HG02943 (cell line): ENCODE measurements around the gene C19orf81.

ENCODE experiments used
- ATAC-seq: cut with Tn5 transposase; IDR thresholded peaks from one replicate; pipeline ENCODE4 v1.9.1; 2021; ENCODE audit warnings: mild to moderate bottlenecking, low read depth, moderate library complexity; ENCODE audit not compliant: unreplicated experiment

C19orf81 gene

GRCh38 chr19:50676625-50677197, 27.5 kb downstream of the C19orf81 start:
- ATAC-seq: no peak

GRCh38 chr19:50677636-50678035, 28.4 kb downstream of the C19orf81 start:
- no peak for ATAC-seq

GRCh38 chr19:50678323-50678722, 29.1 kb downstream of the C19orf81 start:
- no peak for ATAC-seq

- ATAC-seq: no peak
These were observed 30.2 kb downstream of the C19orf81 start for GRCh38 chr19:50679177-50680125.

- no peak for ATAC-seq
These were observed 37.2 kb downstream of the C19orf81 start for GRCh38 chr19:50686310-50687032.

GRCh38 chr19:50688766-50689165, 39.5 kb downstream of the C19orf81 start:
- ATAC-seq: no peak

- no peak for ATAC-seq
These were observed 41.2 kb downstream of the C19orf81 start for GRCh38 chr19:50690439-50690838.

GRCh38 chr19:50693064-50693975, 44.1 kb downstream of the C19orf81 start:
- no peak for ATAC-seq

- no peak for ATAC-seq
These were observed 45.5 kb downstream of the C19orf81 start for GRCh38 chr19:50694815-50695145.

- no peak for ATAC-seq
These were observed 46.2 kb downstream of the C19orf81 start for GRCh38 chr19:50695251-50696093.

- no peak for ATAC-seq
These were observed 46.8 kb downstream of the C19orf81 start for GRCh38 chr19:50696094-50696483.

- no peak for ATAC-seq
These were observed 48.3 kb downstream of the C19orf81 start for GRCh38 chr19:50697414-50698124.

GRCh38 chr19:50701367-50701985, 52.2 kb downstream of the C19orf81 start:
- ATAC-seq: no peak

GRCh38 chr19:50702158-50702870, 53.1 kb downstream of the C19orf81 start:
- no peak for ATAC-seq

GRCh38 chr19:50702871-50703829, 53.9 kb downstream of the C19orf81 start:
- ATAC-seq: no peak

- no peak for ATAC-seq
These were observed 54.9 kb downstream of the C19orf81 start for GRCh38 chr19:50703915-50704796.
